ENCODE results near the gene ERG28.
"Not testable (repeated sequence)": the region's sequence is repeated elsewhere in the genome, so short reads cannot be mapped to it uniquely, and the experiment has no call there.

Gene ERG28

GRCh38 chr14:75660630-75661498 lies at the start of gene ERG28, which contains the start of gene TTLL5:
Gene ERG28, minus strand, starts transcription at chr14:75660876. Its CDS starts 3,374 bp downstream, at chr14:75657502.
Gene TTLL5, plus strand, starts transcription at chr14:75661246. Its CDS starts 1,904 bp downstream, at chr14:75663150.
- DNase-seq (ENCODE audit: low read depth, low spot score), result peak; percentile 98

- DNase-seq (ENCODE audit: low read depth, low spot score), result peak; percentile 50
These were observed 48.6 kb upstream of the ERG28 start for GRCh38 chr14:75709207-75709812.

GRCh38 chr14:75705014-75705413 lies 44.3 kb upstream of the ERG28 start:
- no peak for DNase-seq (ENCODE audit: low read depth, low spot score)

GRCh38 chr14:75703467-75703866 lies 42.8 kb upstream of the ERG28 start:
- no peak for DNase-seq (ENCODE audit: low read depth, low spot score)

- DNase-seq (ENCODE audit: low read depth, low spot score), result no peak
These were observed 42.1 kb upstream of the ERG28 start for GRCh38 chr14:75702616-75703261.

- no peak for DNase-seq (ENCODE audit: low read depth, low spot score)
These were observed 41.4 kb upstream of the ERG28 start for GRCh38 chr14:75702122-75702521.

- no peak for DNase-seq (ENCODE audit: low read depth, low spot score)
These were observed 39.6 kb upstream of the ERG28 start for GRCh38 chr14:75700295-75700694.

GRCh38 chr14:75699331-75699730 lies 38.7 kb upstream of the ERG28 start:
- DNase-seq (ENCODE audit: low read depth, low spot score), result no peak

- DNase-seq (ENCODE audit: low read depth, low spot score), result no peak
These were observed 37.2 kb upstream of the ERG28 start for GRCh38 chr14:75697918-75698317.

- DNase-seq (ENCODE audit: low read depth, low spot score), result no peak
These were observed 36.7 kb upstream of the ERG28 start for GRCh38 chr14:75697386-75697785.

- DNase-seq (ENCODE audit: low read depth, low spot score), result not testable (repeated sequence)
These were observed 34.3 kb upstream of the ERG28 start for GRCh38 chr14:75695025-75695424.

GRCh38 chr14:75690010-75690409 lies 29.3 kb upstream of the ERG28 start:
- DNase-seq (ENCODE audit: low read depth, low spot score), result no peak

GRCh38 chr14:75689012-75689411 lies 28.3 kb upstream of the ERG28 start:
- no peak for DNase-seq (ENCODE audit: low read depth, low spot score)

- DNase-seq (ENCODE audit: low read depth, low spot score), result no peak
These were observed 25.2 kb upstream of the ERG28 start for GRCh38 chr14:75685910-75686309.

- DNase-seq (ENCODE audit: low read depth, low spot score), result no peak
These were observed 14.7 kb upstream of the ERG28 start for GRCh38 chr14:75675265-75675960.

- no peak for DNase-seq (ENCODE audit: low read depth, low spot score)
These were observed 12.8 kb upstream of the ERG28 start for GRCh38 chr14:75673345-75674035.

GRCh38 chr14:75672605-75673192 lies 12.0 kb upstream of the ERG28 start:
- no peak for DNase-seq (ENCODE audit: low read depth, low spot score)

- DNase-seq (ENCODE audit: low read depth, low spot score), result no peak
These were observed 6.6 kb upstream of the ERG28 start for GRCh38 chr14:75667099-75667765.

- no peak for DNase-seq (ENCODE audit: low read depth, low spot score)
These were observed 2.3 kb upstream of the ERG28 start for GRCh38 chr14:75662966-75663365.

GRCh38 chr14:75661499-75661814 lies 781 bp upstream of the ERG28 start:
- no peak for DNase-seq (ENCODE audit: low read depth, low spot score)
